OCI-LY3 (cell line): Measurements from ENCODE around the gene VPS13D.

Source experiments
- H2AFZ ChIP-seq: fragments of 200-600, 300-600 bp; shearing (Covaris generic); 2 replicates; pipeline ENCODE4 v1.6.0; 2014; ENCODE audit warnings: antibody characterized with exemption, low read depth, low read length
- H3K27ac ChIP-seq: fragments of 200-600, 300-600 bp; sonication (generic); 2 replicates; pipeline ENCODE4 v1.5.1; 2014; ENCODE audit warnings: mild to moderate bottlenecking, low read length, moderate library complexity, mixed read lengths
- H3K27me3 ChIP-seq: fragments of 200-600, 300-600 bp; sonication (generic); 2 replicates; pipeline ENCODE4 v1.6.1; 2014; ENCODE audit warnings: low read depth, low read length, mixed read lengths
- H3K36me3 ChIP-seq: fragments of 200-600, 300-600 bp; sonication (generic); replicated peaks from 2 replicates; pipeline ENCODE3; 2014; ENCODE audit warnings: low read depth, low read length, mixed read lengths
- H3K4me1 ChIP-seq: fragments of 300-600, 200-600 bp; sonication (generic); 2 replicates; pipeline ENCODE4 v1.6.1; 2014; ENCODE audit warnings: low read length, mixed read lengths
- H3K4me2 ChIP-seq: fragments of 200-600, 300-600 bp; sonication (generic); 2 replicates; pipeline ENCODE4 v1.6.1; 2014; ENCODE audit warnings: low read length, mixed read lengths
- H3K4me3 ChIP-seq: fragments of 300-600, 200-600 bp; sonication (generic); 2 replicates; pipeline ENCODE4 v1.5.1; 2014; ENCODE audit warnings: antibody characterized with exemption, mild to moderate bottlenecking, low read length, moderate library complexity
- H3K79me2 ChIP-seq: fragments of 300-600, 200-600 bp; shearing (Covaris generic); 2 replicates; pipeline ENCODE4 v1.6.1; 2014; ENCODE audit warnings: mild to moderate bottlenecking, low read length, mixed read lengths
- H3K9ac ChIP-seq: fragments of 300-600, 200-600 bp; shearing (Covaris generic); 2 replicates; pipeline ENCODE4 v1.6.0; 2014; ENCODE audit warnings: mild to moderate bottlenecking, low read length, moderate library complexity
- H3K9me3 ChIP-seq: fragments of 200-600, 300-600 bp; shearing (Covaris generic); 2 replicates; pipeline ENCODE4 v1.6.1; 2014; ENCODE audit warnings: low read length, mixed read lengths; ENCODE audit not compliant: insufficient read depth
- H4K20me1 ChIP-seq: fragments of 200-600, 300-600 bp; sonication (generic); 2 replicates; pipeline ENCODE4 v1.6.1; 2016; ENCODE audit warnings: low read length, mixed read lengths; ENCODE audit not compliant: insufficient read depth
- CTCF ChIP-seq: fragments of 200-600, 300-600 bp; sonication (generic); IDR thresholded peaks from 2 replicates; pipeline ENCODE4 v1.5.1; 2014; ENCODE audit warnings: antibody characterized with exemption, low read length, low read depth
- EZH2phosphoT487 ChIP-seq: fragments of 200-600 bp; shearing (Covaris generic); IDR thresholded peaks from 2 replicates; pipeline ENCODE4 v1.6.1; 2018; ENCODE audit warnings: antibody characterized with exemption, mixed run types, low read depth

The VPS13D gene

GRCh38 chr1:12204140-12204539 lies 25.7 kb upstream of the VPS13D start:
- H3K4me1 ChIP-seq, result peaks cover 3% of the 10 kb centered on the region
- no peak overlapping the region for H3K4me3 ChIP-seq
- TF ChIP-seq EZH2phosphoT487 (no peak), CTCF (no peak)
- no peak overlapping the region for H3K4me2 ChIP-seq
- H3K27ac ChIP-seq, result no peak overlapping the region
- H3K9ac ChIP-seq, result no peak overlapping the region
- H3K36me3 ChIP-seq, result peaks cover 15% of the 10 kb centered on the region
- H2AFZ ChIP-seq, result no peak overlapping the region
- H4K20me1 ChIP-seq, result no peaks in the 10 kb centered on the region
- no peaks in the 10 kb centered on the region for H3K27me3 ChIP-seq
- H3K79me2 ChIP-seq, result no peaks in the 10 kb centered on the region
- no peaks in the 10 kb centered on the region for H3K9me3 ChIP-seq

- H3K4me3 ChIP-seq, result no peak overlapping the region
- H2AFZ ChIP-seq, result no peak overlapping the region
- no peak overlapping the region for H3K4me2 ChIP-seq
- H3K27me3 ChIP-seq, result no peaks in the 10 kb centered on the region
- no peaks in the 10 kb centered on the region for H3K9me3 ChIP-seq
- no peaks in the 10 kb centered on the region for H3K79me2 ChIP-seq
- no peaks in the 10 kb centered on the region for H4K20me1 ChIP-seq
- TF ChIP-seq CTCF (no peak), EZH2phosphoT487 (no peak)
- peaks cover 16% of the 10 kb centered on the region for H3K36me3 ChIP-seq
- no peak overlapping the region for H3K9ac ChIP-seq
- H3K4me1 ChIP-seq, result peaks cover 11% of the 10 kb centered on the region
- H3K27ac ChIP-seq, result no peak overlapping the region
These were observed 24.8 kb upstream of the VPS13D start for GRCh38 chr1:12204754-12205658.

- Histone ChIP-seq H3K79me2 (no peaks in the 10 kb centered on the region), H3K36me3 (peaks cover 16% of the 10 kb centered on the region), H3K4me3 (no peak overlapping the region), H3K4me1 (peaks cover 24% of the 10 kb centered on the region), H3K9me3 (no peaks in the 10 kb centered on the region), H3K4me2 (no peak overlapping the region), H3K9ac (no peak overlapping the region), H2AFZ (no peak overlapping the region), H3K27ac (no peak overlapping the region), H3K27me3 (no peaks in the 10 kb centered on the region), H4K20me1 (no peaks in the 10 kb centered on the region)
- no peak for TF ChIP-seq CTCF
- no peak for TF ChIP-seq EZH2phosphoT487
These were observed 23.6 kb upstream of the VPS13D start for GRCh38 chr1:12206238-12206637.

GRCh38 chr1:12206792-12207424 lies 22.9 kb upstream of the VPS13D start:
- peaks cover 24% of the 10 kb centered on the region for H3K4me1 ChIP-seq
- no peak overlapping the region for H2AFZ ChIP-seq
- no peak overlapping the region for H3K27ac ChIP-seq

More at GRCh38 chr1:12206792-12207424, 22.9 kb upstream of the VPS13D start:
- no peak for TF ChIP-seq CTCF
- TF ChIP-seq EZH2phosphoT487, result no peak
- Histone ChIP-seq H3K36me3 (peaks cover 12% of the 10 kb centered on the region), H3K4me2 (no peak overlapping the region), H3K9ac (no peak overlapping the region), H3K9me3 (no peaks in the 10 kb centered on the region), H4K20me1 (no peaks in the 10 kb centered on the region), H3K4me3 (no peak overlapping the region), H3K79me2 (no peaks in the 10 kb centered on the region), H3K27me3 (no peaks in the 10 kb centered on the region)
